ENCODE results near the gene MED17.

Gene MED17

GRCh38 chr11:93807980-93808379, 23.9 kb downstream of the MED17 start:
- no peak for TF ChIP-seq CTCF (IDR thresholded peaks at IDR 0.05)
- H3K9me3 ChIP-seq, result no peaks in the 10 kb centered on the region
- H3K27me3 ChIP-seq, result no peaks in the 10 kb centered on the region
- H3K27ac ChIP-seq, result no peak overlapping the region
- peaks cover 96% of the 10 kb centered on the region for H3K36me3 ChIP-seq
- no peaks in the 10 kb centered on the region for H3K4me1 ChIP-seq (ENCODE audit: control insufficient read depth in 1 of 2, insufficient read depth in 1 of 2, low read depth in 1 of 2, low read length in 1 of 2)
- H3K4me3 ChIP-seq (ENCODE audit: low read depth in 1 of 2, low read length in 1 of 2), result no peak overlapping the region

GRCh38 chr11:93813974-93814373, 29.9 kb downstream of the MED17 start:
- H3K9me3 ChIP-seq, result no peaks in the 10 kb centered on the region
- no peak overlapping the region for H3K27ac ChIP-seq
- no peak for TF ChIP-seq CTCF (IDR thresholded peaks at IDR 0.05)
- H3K4me1 ChIP-seq (ENCODE audit: control insufficient read depth in 1 of 2, insufficient read depth in 1 of 2, low read depth in 1 of 2, low read length in 1 of 2), result no peaks in the 10 kb centered on the region
- H3K27me3 ChIP-seq, result no peaks in the 10 kb centered on the region
- no peak overlapping the region for H3K4me3 ChIP-seq (ENCODE audit: low read depth in 1 of 2, low read length in 1 of 2)
- H3K36me3 ChIP-seq, result peaks cover 71% of the 10 kb centered on the region

GRCh38 chr11:93814966-93815633, 31.0 kb downstream of the MED17 start:
- no peak for TF ChIP-seq CTCF (IDR thresholded peaks at IDR 0.05)
- Histone ChIP-seq H3K4me1 (ENCODE audit: control insufficient read depth in 1 of 2, insufficient read depth in 1 of 2, low read depth in 1 of 2, low read length in 1 of 2) (no peaks in the 10 kb centered on the region), H3K27me3 (no peaks in the 10 kb centered on the region), H3K36me3 (peaks cover 59% of the 10 kb centered on the region), H3K27ac (no peak overlapping the region), H3K9me3 (no peaks in the 10 kb centered on the region), H3K4me3 (ENCODE audit: low read depth in 1 of 2, low read length in 1 of 2) (no peak overlapping the region)

GRCh38 chr11:93817426-93818348, 33.6 kb downstream of the MED17 start:
- Histone ChIP-seq H3K27me3 (no peaks in the 10 kb centered on the region), H3K9me3 (no peaks in the 10 kb centered on the region), H3K4me1 (ENCODE audit: control insufficient read depth in 1 of 2, insufficient read depth in 1 of 2, low read depth in 1 of 2, low read length in 1 of 2) (no peaks in the 10 kb centered on the region), H3K27ac (no peak overlapping the region), H3K36me3 (peaks cover 33% of the 10 kb centered on the region), H3K4me3 (ENCODE audit: low read depth in 1 of 2, low read length in 1 of 2) (no peak overlapping the region)
- no peak for TF ChIP-seq CTCF (IDR thresholded peaks at IDR 0.05)

- Histone ChIP-seq H3K4me3 (ENCODE audit: low read depth in 1 of 2, low read length in 1 of 2) (no peak overlapping the region), H3K4me1 (ENCODE audit: control insufficient read depth in 1 of 2, insufficient read depth in 1 of 2, low read depth in 1 of 2, low read length in 1 of 2) (no peaks in the 10 kb centered on the region), H3K27me3 (no peaks in the 10 kb centered on the region), H3K36me3 (peaks cover 9% of the 10 kb centered on the region), H3K27ac (no peak overlapping the region), H3K9me3 (no peaks in the 10 kb centered on the region)
- no peak for TF ChIP-seq CTCF (IDR thresholded peaks at IDR 0.05)
Measured at GRCh38 chr11:93819966-93820695, 36.0 kb downstream of the MED17 start.

All from neutrophil (primary cell).